Activated CD8-positive, alpha-beta memory T cell treated with anti-CD3 and anti-CD28 coated beads, Interleukin-2, amount 50 U/mL, for 24 hours (primary cell): ENCODE measurements around the gene CXCL14.

Source experiments
- DNase-seq: peaks from one replicate; pipeline ENCODE4 v3.0.0-alpha.2; 2020; ENCODE audit errors: extremely low read depth

CXCL14 gene

GRCh38 chr5:135567661-135568060 is 11.1 kb downstream of the CXCL14 start:
- no peak for DNase-seq

GRCh38 chr5:135566422-135567400 is 12.1 kb downstream of the CXCL14 start:
- no peak for DNase-seq

GRCh38 chr5:135565725-135566421 is 12.9 kb downstream of the CXCL14 start:
- peak; percentile 53 for DNase-seq

- no peak for DNase-seq
Observed at GRCh38 chr5:135565266-135565665, 13.5 kb downstream of the CXCL14 start.

- no peak for DNase-seq
Observed at GRCh38 chr5:135564331-135564730, 14.5 kb downstream of the CXCL14 start.

GRCh38 chr5:135561266-135561665 is 17.5 kb downstream of the CXCL14 start:
- DNase-seq, result no peak

- peak; percentile 39 for DNase-seq
Observed at GRCh38 chr5:135560858-135561257, 17.9 kb downstream of the CXCL14 start.

- DNase-seq, result no peak
Observed at GRCh38 chr5:135559354-135559753, 19.4 kb downstream of the CXCL14 start.

- no peak for DNase-seq
Observed at GRCh38 chr5:135557076-135557838, 21.5 kb downstream of the CXCL14 start.

- no peak for DNase-seq
Observed at GRCh38 chr5:135556620-135557019, 22.2 kb downstream of the CXCL14 start.

- no peak for DNase-seq
Observed at GRCh38 chr5:135555530-135555929, 23.3 kb downstream of the CXCL14 start.

GRCh38 chr5:135553688-135554462 is 24.9 kb downstream of the CXCL14 start:
- DNase-seq, result no peak

GRCh38 chr5:135551593-135552447 is 27.0 kb downstream of the CXCL14 start:
- peak; percentile 31 for DNase-seq

- no peak for DNase-seq
Observed at GRCh38 chr5:135549413-135549812, 29.4 kb downstream of the CXCL14 start.

- no peak for DNase-seq
Observed at GRCh38 chr5:135547590-135548254, 31.1 kb downstream of the CXCL14 start.

GRCh38 chr5:135546912-135547311 is 31.9 kb downstream of the CXCL14 start:
- DNase-seq, result no peak

- no peak for DNase-seq
Observed at GRCh38 chr5:135546101-135546500, 32.7 kb downstream of the CXCL14 start.

- DNase-seq, result no peak
Observed at GRCh38 chr5:135545099-135545498, 33.7 kb downstream of the CXCL14 start.

- no peak for DNase-seq
Observed at GRCh38 chr5:135543485-135544304, 35.1 kb downstream of the CXCL14 start.
